GM12865 (cell line): Measurements from ENCODE around the gene SAMD10.
A peak's percentile ranks its signal among the peaks of the same experiment; 100 is the strongest.

Experiments used
- DNase-seq: peaks from one replicate; pipeline ENCODE4 v3.0.0; 2010; ENCODE audit warnings: low read depth
- H3K4me3 ChIP-seq: 2 replicates; pipeline ENCODE4 v1.5.1; 2011; ENCODE audit warnings: mild to moderate bottlenecking, low read depth, low read length, control low read depth
- CTCF ChIP-seq: IDR thresholded peaks from 2 replicates; pipeline ENCODE4 v1.5.1; 2011; ENCODE audit warnings: low read length, control low read depth, low read depth, inconsistent platforms; ENCODE audit not compliant: insufficient read depth; ENCODE audit errors: missing control alignments

Gene SAMD10

GRCh38 chr20:64000906-64001305 lies 21.5 kb upstream of the SAMD10 start:
- DNase-seq, result no peak
- no peak for TF ChIP-seq CTCF
- H3K4me3 ChIP-seq, result no peak overlapping the region

- no peak for DNase-seq
- no peak for TF ChIP-seq CTCF
- H3K4me3 ChIP-seq, result no peak overlapping the region
Measured at GRCh38 chr20:63982937-63983336, 3.5 kb upstream of the SAMD10 start.

- H3K4me3 ChIP-seq, result peak within 1 kb of the TSS; percentile 93
- DNase-seq, result peak; percentile 99
- peak; percentile 92 for TF ChIP-seq CTCF
Measured at GRCh38 chr20:63980806-63981728, 1.6 kb upstream of the SAMD10 start, which contains the start of gene PRPF6. Gene PRPF6, plus strand, starts transcription at chr20:63981132. Its CDS starts 114 bp downstream, at chr20:63981246.

- peak; percentile 77 for DNase-seq
- H3K4me3 ChIP-seq, result peak overlapping the region; percentile 93
- no peak for TF ChIP-seq CTCF
Measured at GRCh38 chr20:63980317-63980805, 919 bp upstream of the SAMD10 start.

GRCh38 chr20:63979229-63979556 lies 249 bp downstream of the SAMD10 start:
- no peak for DNase-seq
- TF ChIP-seq CTCF, result no peak
- H3K4me3 ChIP-seq, result peak overlapping the region; percentile 81

GRCh38 chr20:63978319-63979228 lies 868 bp downstream of the SAMD10 start:
- no peak for TF ChIP-seq CTCF
- DNase-seq, result peak; percentile 89

More at GRCh38 chr20:63978319-63979228, 868 bp downstream of the SAMD10 start:
- peak overlapping the region; percentile 81 for H3K4me3 ChIP-seq
